T1000 (cell line): ENCODE measurements around the gene DCP1A.
A peak's percentile ranks its signal among the peaks of the same experiment; 100 is the strongest.
"Not testable (repeated sequence)": the region's sequence is repeated elsewhere in the genome, so short reads cannot be mapped to it uniquely, and the experiment has no call there.

Source experiments
- DNase-seq: peaks from one replicate; lab custom pipeline; 2025; ENCODE audit warnings: mixed read lengths; lab: John Stamatoyannopoulos, UW

Gene DCP1A

DNA sequence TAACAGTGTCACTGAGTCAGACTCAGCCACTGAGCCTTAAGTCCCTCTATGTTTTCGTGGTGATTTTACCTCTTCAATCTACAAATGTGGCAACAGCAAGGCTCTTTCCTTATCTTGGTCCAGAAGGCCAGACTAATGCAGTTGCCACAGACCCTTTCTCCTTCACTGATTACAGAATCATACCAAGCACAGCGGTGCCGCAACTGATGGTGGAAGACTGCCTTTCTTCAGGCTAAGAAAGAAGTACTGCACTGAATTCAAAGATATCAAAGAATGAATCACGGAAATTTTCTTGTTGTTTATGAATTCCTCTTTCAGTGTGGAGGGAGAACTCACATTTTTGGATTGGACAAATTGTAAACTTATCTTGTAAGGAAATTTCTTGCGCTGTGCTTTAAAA lies 18.6 kb downstream of the DCP1A start:
- DNase-seq: no peak

DNA sequence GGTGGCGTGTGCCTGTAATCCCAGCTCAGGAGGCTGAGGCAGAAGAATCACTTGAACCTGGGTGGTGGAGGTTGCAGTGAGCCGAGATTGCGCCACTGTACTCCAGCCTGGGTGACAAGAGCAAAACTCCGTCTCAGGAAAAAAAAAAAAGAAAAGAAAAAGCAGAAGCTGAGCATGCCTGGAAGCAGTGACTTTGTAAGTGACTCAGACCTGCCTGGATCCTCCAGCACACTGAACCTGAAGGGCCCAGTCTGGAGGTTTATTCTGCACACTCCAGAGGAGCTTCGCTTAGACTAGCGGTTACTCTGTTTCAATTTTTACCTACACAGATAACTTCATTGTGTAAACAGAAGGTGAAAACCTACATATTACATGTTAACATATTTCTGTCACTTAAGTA lies 19.4 kb downstream of the DCP1A start:
- not testable (repeated sequence) for DNase-seq

DNA sequence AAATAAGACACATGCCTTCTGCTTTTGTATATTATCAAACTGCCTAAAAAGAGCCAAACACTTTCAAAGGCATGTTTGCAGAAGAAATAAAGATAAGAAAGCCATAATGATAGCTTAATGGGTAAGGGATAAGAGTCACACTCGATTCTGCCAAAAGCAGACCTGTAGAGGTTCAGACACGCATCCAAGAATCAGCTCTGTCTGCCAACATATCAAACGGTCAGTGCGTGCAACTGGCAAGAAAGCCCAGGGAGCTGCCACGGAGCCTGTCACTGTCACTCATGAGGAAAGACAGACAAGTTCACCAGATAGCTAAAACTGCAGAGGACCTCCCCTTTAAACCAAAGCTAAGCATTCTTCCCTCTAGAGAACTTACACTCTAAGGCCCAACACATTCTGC lies 23.2 kb downstream of the DCP1A start:
- DNase-seq: no peak

DNA sequence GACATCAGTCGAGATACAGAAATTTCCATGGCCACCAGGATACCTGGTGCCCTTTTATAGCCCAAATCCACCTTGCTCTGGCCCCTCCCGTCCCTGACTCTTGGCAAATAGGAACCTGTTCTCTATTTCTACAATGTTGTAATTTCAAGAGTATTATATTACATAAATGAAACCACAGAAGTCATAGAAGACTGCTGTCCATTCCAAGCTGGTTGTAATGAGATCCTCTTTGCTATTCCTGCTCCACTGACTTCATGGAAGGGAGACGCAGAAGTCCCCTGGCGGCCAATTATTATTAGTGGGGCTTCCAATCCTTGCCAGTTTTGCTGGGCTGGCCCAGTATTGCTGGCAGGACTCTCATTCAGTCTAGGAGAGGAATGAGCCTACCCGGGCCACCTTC lies 26.6 kb downstream of the DCP1A start:
- no peak for DNase-seq

DNA sequence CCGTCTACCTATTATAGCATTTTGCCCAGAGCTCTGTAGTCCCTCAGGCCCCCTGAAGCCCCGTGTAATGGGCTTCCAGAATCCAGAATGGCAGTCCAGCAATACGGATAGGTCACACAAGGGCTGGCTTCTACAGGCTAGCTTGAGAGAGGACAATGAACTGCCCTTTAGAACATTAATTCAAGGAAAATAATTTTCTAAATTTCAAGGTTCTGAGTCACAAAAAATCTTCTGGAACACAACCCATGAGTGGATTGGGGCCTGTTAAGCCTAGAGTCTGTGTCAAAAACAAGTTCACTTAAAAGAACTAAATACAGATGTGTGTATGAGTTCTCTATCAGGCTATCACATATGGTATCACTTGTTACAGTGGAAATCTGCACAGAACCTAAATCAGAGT lies 28.8 kb downstream of the DCP1A start:
- DNase-seq: no peak

DNA sequence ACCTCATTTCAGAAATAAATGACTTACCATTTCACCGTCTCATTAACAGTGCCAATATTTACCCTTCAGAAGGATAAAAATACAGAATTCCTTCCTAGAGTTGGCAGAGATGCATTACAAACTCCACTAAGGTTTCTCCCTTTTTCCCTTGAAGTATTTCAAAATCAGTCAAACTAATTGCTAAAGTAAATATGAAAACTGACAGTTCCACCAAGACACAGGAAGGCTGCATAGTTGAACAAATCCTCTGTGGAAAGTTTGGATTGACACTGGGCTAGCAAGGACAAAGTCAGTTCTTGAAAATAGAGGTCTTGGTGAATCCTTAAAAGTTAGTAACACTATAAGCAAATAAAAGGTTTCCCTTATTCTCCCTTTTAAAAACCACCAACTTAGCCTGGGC lies 34.5 kb downstream of the DCP1A start:
- DNase-seq: no peak

DNA sequence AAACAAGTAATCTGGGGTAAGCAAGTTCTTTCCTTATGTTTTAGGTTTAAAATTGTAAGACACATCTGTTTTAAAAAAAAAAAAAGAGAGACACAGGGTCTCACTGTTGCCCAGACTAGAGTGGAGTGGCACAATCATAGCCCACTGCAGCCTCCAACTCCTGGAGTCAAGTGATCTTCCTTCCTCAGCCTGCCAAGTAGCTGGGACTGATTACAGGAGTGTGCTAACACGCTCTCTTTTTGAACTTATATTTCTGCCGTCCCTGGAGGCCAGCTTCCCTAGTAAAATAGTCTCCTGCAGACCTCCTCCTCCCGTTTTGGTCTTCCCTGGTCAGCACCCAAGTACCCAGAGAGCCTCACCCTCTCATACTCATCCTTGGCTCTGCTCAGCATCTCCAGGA lies 35.5 kb downstream of the DCP1A start:
- DNase-seq: no peak

DNA sequence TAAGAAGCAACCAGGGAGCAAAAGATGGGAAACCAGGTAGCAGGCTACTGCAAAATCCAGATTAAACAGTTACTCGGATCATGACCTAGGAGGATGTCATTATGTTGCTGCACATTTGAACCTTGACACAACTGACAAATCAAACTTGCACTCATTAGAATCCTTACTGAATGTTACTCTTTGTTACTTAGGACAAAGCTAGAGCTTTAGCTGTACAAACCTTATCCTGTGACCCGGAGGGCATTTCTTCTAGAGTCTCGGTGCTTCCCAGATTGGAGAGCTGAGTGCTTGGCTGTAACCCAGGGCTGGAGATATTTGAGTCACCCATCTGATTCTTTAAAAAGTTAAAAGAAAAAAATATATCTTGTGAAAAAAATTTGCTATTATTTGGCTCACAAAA lies 43.4 kb downstream of the DCP1A start:
- DNase-seq: no peak

DNA sequence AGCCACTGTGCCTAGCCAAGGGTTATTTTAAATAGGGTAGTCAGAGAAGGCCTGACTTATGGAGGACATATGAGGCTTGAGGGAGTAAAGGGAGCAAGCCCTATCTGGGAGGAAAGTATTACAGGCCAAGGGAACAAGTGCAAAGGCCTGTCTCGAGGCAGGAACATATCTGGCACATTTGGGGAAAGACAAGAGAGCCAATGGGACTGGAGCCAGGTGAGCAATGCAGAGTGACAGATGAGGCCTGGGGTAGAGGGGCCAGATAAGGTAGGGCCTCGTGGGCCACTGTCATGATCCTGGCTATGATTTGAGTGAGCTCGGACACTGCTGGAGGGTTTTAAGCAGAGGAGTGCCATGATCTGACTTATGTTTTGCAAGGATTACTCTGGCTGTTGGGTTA lies 43.8 kb downstream of the DCP1A start:
- no peak for DNase-seq

DNA sequence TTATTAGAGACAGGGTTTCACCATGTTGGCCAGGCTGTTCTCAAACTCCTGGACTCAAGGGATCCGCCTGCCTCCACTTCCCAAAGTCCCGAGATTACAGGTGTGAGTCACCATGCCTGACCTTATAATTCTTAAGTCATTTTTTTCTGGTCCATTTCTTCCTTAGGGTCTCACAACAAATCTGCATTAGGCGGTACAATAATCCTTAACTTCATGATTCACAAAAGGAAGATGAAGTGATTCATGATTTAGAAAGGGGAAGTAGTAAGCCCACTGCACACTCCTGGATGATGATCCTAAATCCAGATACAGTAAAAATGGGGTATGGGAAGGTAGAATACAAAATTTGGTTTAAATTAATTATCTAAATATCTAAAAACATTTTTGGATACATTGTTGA lies 46.5 kb downstream of the DCP1A start:
- no peak for DNase-seq

DNA sequence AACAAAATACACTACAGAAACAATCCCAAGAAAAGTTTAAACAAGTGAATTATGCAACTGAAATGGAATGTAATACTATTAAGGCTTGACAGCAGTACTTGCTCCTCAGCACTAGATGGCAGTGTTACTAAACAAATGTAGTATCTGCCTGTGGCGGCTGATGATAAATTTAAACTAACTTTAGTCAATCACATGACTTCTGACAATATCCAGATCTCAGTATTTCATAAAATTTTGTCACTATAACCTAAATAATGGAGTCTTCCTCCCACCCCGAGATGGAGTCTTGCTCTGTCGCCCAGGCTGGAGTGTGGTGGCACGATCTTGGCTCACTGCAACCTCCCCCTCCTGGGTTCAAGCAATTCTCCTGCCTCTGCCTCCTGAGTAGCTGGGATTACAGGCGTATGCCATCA lies 47.7 kb downstream of the DCP1A start:
- DNase-seq: not testable (repeated sequence)

DNA sequence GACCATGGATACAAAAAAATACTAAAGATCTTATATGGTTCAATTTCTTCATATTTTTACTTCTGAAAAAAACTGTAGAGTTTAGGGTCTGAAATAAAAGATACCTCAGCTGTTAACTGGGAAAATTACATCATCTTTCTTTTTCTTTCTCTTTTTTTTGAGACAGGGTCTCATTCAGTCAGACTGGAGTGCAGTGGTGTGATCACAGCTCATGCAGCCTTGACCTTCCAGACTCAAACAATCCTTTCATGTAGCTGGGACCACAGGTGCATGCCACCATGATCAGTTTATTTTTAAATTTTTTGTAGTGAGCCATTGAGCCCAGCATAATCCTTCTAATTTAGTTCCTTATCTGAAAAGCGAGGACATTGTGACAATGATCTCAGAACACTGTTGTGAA lies 51.9 kb downstream of the DCP1A start:
- DNase-seq: no peak

DNA sequence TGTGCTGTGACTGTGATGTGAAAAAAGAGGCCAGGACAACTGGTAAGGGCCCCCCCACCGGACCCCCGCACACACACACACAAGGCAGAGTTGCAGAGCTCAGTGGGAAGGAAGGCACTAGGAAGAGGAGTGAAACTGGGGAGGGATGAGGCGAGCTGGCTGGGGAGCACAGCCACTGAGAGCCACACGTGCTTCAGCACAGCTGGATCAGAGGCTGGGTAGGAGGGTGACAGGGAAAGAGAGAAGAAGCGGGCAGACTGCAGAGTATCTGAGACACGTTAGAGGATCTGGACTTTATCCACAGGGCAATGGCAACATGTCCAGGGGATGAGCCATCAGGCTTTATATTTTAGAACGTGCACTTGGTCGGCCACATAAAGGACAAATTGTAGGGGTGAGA lies 53.5 kb downstream of the DCP1A start:
- no peak for DNase-seq

DNA sequence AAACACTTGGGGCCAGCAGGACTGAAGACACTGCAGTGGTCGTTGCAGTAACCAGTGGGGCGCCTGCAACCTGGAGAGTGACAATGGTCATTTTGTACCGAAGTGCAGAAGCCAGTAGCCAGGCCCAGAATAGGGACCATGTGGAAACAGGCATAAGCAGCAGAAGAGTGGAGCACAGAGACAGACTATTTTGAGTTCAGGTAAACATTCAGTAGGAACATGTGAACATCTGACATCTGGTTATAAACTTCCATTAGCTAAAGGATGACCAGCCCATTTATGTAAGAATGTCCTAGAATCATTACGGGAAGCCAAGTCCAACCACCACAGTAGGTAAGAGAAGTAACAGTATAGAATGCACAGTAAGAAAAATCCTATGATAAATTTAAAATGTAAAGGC lies 59.1 kb downstream of the DCP1A start:
- DNase-seq: no peak

DNA sequence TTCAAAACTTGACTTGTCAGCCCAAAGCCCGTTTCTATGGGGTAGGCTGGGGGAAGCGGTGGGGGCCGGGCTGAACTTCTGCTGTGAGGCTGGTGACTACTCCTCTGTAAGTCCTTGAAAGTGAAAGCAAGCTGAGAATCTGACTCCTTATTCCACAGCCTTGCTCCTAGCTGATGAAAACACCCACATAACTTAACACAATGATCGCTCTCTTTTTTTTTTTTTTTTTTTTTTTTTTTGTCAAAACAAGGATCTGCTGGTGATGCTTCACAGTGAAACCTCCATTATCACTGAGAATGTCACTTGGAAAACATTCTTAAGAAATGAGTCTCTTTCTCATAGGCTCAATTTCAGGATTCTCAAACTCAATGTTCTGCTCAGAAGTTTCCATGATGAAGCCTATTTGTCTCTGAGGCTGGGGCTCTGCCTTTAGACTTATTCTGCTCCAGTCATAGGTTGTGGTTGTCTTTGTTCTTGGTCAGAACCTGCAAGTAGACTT lies 60.2 kb downstream of the DCP1A start:
- DNase-seq: no peak

DNA sequence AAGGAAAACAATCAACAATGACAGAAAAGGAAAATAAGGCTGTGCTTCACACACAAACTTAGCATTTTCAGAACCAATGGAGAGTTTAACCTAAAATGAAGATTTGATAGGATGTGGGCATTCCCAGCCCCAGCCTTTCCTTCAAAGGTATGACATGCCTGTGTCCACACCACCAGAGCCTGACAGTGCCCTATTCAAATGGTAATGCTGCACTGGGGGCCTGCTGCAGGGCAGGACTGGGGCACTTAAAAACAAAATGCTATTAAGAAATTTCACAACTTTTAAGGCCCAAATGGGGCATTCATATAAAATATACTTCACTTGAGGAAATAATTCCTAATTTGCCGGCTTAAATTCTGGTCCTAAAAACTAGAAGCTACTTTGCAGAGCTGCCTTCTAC lies 60.6 kb downstream of the DCP1A start:
- no peak for DNase-seq

DNA sequence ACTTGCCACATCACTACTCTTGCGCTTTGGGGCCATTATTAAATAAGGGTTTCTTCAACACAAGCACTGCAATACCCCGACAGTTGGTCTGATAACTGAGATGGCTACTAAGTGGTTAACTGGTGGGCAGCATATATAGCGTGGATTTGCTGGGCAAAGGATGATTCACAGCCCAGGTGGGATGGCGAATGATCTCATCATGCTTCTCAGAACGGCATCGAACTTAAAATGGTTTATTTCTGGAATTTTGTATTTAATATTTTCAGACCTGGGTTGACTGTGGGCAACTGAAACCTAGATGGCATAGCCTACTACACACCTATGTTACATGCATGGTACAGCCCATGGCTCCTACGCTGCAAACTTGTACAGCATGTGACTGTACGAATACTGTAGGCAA lies 64.8 kb downstream of the DCP1A start:
- DNase-seq: no peak

DNA sequence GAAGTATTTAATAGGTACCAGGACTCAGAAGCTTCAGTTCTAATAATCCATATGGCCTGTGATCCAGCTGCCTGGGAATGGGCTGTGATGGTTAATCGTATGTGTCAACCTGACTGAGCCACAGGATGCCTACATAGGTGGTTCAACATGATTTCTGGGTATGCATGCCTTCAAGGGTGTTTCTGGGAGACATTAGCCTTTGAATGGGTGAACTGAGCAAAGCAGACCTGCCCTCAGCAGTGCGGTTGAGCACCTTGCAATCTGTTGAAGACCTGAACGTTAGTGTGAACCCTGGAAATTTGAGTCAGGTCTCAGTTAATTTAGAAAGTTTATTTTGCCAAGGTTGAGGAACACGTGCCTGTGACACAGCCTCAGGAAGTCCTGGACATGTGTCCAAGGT lies 68.7 kb downstream of the DCP1A start:
- no peak for DNase-seq

DNA sequence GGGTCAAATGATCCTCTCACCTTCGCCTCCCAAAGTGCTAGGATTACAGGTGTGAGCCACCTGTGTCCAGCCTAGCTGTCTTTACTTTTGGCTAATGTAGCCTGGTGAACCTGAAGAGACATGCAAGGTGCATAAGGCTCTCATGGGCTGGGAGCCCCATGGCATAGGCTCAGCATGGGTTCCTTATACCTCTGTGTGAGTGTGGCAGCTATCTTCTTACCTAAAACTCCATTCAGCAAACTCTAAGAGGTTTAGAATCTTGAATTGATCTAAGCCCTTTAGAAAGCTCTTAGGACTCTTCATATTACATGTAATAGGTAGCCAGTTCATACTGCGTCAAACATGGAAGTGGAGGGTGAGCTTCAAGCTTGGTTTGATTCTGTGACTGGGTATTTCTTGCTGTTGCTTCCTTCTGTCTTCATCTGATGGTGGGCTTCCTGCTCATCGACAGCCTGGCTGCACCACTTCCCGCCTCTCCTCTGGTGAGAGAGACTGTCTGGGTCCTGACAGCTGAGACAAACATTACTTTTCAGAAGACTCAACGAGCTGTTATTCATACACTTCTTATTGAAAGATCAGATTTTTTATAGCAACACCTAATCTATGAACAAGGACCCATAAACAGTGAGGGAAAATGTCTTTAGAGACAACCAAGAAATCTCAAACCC lies 72.3 kb downstream of the DCP1A start:
- DNase-seq: no peak

DNA sequence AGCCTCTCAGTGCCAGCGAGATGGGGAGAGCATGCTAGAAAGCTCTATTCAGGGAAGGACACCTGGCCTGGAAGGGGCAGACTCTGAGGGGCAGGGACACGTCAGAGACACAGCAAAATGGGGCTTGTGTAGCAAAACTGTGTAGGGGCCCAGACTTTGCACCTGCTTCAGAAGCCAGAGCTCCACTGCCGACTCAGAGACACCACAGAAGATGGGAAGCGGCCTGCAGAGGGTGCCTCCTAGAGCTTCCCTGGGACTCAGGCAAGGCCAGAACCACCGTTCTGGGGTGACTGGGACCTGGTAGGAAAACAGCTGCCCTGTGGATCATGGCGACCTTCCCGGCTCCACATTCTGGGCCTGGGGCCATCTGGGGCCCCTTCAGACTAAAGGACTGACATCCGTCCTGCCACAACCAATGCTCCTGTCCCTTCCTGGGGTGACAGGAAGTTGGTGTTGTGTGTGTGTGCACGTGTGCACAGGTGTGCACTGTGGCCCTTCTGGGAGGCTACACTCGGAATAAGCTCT lies 74.1 kb downstream of the DCP1A start:
- DNase-seq: no peak

DNA sequence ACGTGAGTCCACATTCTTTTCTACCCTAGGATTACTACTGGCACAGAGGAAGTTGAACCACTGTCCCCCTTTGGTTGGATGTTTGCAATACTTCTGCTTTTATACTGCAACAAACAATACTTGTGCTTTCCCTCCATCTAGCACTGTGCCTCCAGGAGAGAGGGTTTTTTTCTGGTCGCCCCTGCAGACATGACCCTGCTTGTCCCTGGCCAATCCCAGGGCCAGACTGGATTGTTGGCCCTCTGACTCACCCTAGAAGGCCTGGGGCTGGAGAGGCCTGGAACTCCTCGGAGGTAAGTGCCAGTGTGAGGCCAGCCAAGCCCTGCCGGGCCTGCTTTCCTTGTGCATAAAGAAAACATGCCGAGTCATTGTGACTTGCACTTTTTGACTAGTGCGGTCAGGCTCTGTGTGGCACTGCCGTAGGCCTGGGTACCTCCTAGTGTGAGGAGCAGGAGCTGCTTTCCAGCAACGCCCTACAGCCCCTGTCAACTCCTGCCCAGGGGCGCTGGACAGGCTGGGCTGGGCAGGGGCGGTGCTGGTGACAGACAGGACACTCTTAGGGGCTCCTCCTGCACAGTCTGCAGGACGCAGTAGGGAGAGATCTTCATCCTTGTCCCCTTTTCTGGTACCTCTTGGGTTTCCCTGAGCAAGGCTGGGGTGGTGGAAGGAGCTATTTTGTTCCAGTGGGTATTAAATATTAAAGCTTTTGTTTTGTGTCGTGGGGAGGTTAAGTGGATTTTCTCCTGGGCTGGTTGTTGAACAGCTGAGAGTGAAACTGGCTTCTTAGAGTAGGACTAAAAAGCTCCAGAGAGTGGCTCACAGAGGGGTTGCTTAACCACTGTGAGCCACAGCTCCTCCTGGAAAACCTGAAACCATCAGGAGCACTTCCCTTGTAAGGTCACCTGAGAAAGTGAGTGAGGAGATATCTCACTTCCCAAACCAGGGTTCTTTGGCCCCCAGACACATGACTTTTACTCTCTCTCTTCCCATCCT lies 77.2 kb downstream of the DCP1A start:
- DNase-seq: peak; percentile 97

DNA sequence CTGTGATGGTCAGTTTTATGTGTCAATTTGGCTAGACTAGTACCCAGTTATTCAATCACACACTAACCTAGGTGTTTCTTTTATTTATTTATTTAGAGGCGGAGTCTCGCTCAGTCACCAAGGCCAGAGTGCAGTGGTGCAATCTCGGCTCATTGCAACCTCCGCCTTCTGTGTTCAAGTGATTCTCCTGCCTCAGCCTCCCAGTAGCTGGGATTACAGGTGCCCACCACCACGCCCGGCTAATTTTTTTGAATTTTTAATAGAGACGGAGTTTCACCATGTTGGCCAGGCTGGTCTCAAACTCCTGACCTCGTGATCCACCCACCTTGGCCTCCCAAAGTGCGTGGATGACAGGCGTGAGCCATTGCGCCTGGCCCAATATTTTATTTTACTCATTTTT lies 78.2 kb downstream of the DCP1A start:
- DNase-seq: not testable (repeated sequence)

DNA sequence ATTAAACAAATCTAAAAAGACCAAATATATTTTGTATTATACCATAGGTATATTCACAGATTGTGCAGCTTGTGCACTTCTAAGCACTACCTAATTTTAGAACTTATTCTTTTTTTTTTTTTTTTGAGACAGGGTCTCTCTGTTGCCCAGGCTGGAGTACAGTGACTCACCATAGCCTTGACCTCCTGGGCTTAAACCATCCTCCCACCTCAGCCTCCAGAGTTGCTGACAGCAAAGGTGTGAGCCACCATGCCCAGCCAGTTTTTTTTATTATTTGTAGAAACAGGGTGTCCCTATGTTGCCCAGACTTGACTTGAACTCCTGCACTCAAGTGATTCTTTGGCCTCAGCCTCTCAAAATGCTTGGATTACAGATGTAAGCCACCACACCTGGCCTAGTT lies 79.6 kb downstream of the DCP1A start:
- no peak for DNase-seq
